Keratinocyte (primary cell): Measurements from ENCODE around the gene FHIT. TPM values are rescaled to one million over a fixed set of nuclear protein-coding genes. Genes with fewer than 3 reads are reported as not detected.

ENCODE experiments used
- polyA plus RNA-seq, 5 experiments: library from polyadenylated mRNA; depleted of rRNA in 3 of 5; stranded (reverse) in 3 of 5; stranded (forward) in 1 of 5; unstranded in 1 of 5; fragments of >200 nt; gene quantifications; 1 replicate in 1 of 5; 2 replicates in 3 of 5; 3 replicates in 1 of 5; pipeline versions ENCODE4 v1.2.1 to v1.2.3, GENCODE V29; 2011 to 2012; ENCODE audit warnings: missing spikeins in 2 of 5, low read depth in 1 of 5, low replicate concordance in 1 of 5
- small RNA-seq, 3 experiments: library from RNA; depleted of rRNA; stranded (forward); fragments of <200 nt; gene quantifications; one replicate each; pipeline ENCODE3, GENCODE V24; 2012; ENCODE audit warnings: low read depth in 3 of 3, low replicate concordance in 1 of 3; ENCODE audit not compliant: insufficient read length in 3 of 3

Gene FHIT
- polyA plus RNA-seq, 1 donor (not counting 4 experiments of a cell fraction or from before 2014, with no cell fraction given), result 2.2 TPM

Small RNAs within 50 kb of the gene (small RNA-seq; reads per million reads assigned to genes)
- gene MIR548BB, result 0 reads per million in 3 experiments
- gene RF00012, result 0 reads per million in 3 experiments
